HL-60 (cell line): Measurements from ENCODE around the gene MBD5.

ENCODE experiments used
- CTCF ChIP-seq: IDR thresholded peaks from one replicate; pipeline ENCODE4 v1.5.1; 2011; ENCODE audit warnings: low read length, control low read depth, inconsistent platforms; ENCODE audit not compliant: insufficient read depth
- GABPA ChIP-seq: IDR thresholded peaks from 2 replicates; pipeline ENCODE4 v1.6.1; 2012; ENCODE audit warnings: low read depth
- POLR2AphosphoS5 ChIP-seq: IDR thresholded peaks from 2 replicates; pipeline ENCODE4 v1.6.1; 2012; ENCODE audit warnings: low read depth
- REST ChIP-seq: IDR thresholded peaks from 2 replicates; pipeline ENCODE4 v1.6.1; 2012; ENCODE audit warnings: low read depth; ENCODE audit not compliant: insufficient replicate concordance

- TF ChIP-seq CTCF (no peak), POLR2AphosphoS5 (no peak), GABPA (no peak), REST (no peak)
Observed at GRCh38 chr2:148240838-148241237, 219.9 kb downstream of the MBD5 start.
